ENCODE data around the gene WNT11. TPM values are rescaled to one million over a fixed set of nuclear protein-coding genes. Genes with fewer than 3 reads are reported as not detected.

Gene WNT11
- polyA plus RNA-seq, 10 donors = 8.4 to 25.2 (median 12.6) TPM

Other genes starting within 250 kb of the WNT11 start
- gene THAP12, start 174.6 kb upstream of the WNT11 start, polyA plus RNA-seq (ENCODE audit: insufficient read length in 10 of 10) = 10 to 100 TPM; 51.1 to 71.5 (median 63.4) TPM
- gene GVQW3, start 174.8 kb upstream of the WNT11 start, polyA plus RNA-seq (ENCODE audit: insufficient read length in 10 of 10) = 1 to 10 TPM; 2.4 to 7.0 (median 3.7) TPM
- 10 to 100 TPM; 11.7 to 21.2 (median 15.5) TPM for gene EMSY, start 238.5 kb upstream of the WNT11 start, polyA plus RNA-seq (ENCODE audit: insufficient read length in 10 of 10)

Data from muscle of back (tissue), 10 donors.